H9 (cell line): ENCODE results near the gene EID2. TPM values are rescaled to one million over a fixed set of nuclear protein-coding genes. Genes with fewer than 3 reads are reported as not detected.

Experiments
- DNase-seq: peaks from one replicate; pipeline ENCODE4 v3.0.0-alpha.2; 2017
- H2AFZ ChIP-seq: one replicate; pipeline ENCODE4 v1.6.1; 2013; ENCODE audit warnings: mild to moderate bottlenecking, low read length, control low read depth, moderate library complexity
- H2AK5ac ChIP-seq: 2 replicates; pipeline ENCODE4 v1.6.1; 2013; ENCODE audit warnings: low read length, control low read depth, mixed read lengths; ENCODE audit not compliant: insufficient read length
- H2BK120ac ChIP-seq: one replicate; pipeline ENCODE4 v1.6.1; 2013; ENCODE audit warnings: low read depth, mild to moderate bottlenecking, low read length, control low read depth, inconsistent platforms; ENCODE audit not compliant: poor library complexity, severe bottlenecking
- H2BK12ac ChIP-seq: 2 replicates; pipeline ENCODE4 v1.6.1; 2013; ENCODE audit warnings: low read length, control low read depth, mixed read lengths, low read depth; ENCODE audit not compliant: insufficient read length
- H2BK15ac ChIP-seq: 2 replicates; pipeline ENCODE4 v1.6.1; 2013; ENCODE audit warnings: low read depth, low read length, control low read depth
- H2BK20ac ChIP-seq: one replicate; pipeline ENCODE4 v1.6.1; 2013; ENCODE audit warnings: low read depth, mild to moderate bottlenecking, low read length, control low read depth, inconsistent platforms; ENCODE audit not compliant: poor library complexity, severe bottlenecking
- H2BK5ac ChIP-seq: 2 replicates; pipeline ENCODE4 v1.6.1; 2013; ENCODE audit warnings: low read length, control low read depth, mixed read lengths; ENCODE audit not compliant: insufficient read length
- H3K14ac ChIP-seq: 2 replicates; pipeline ENCODE4 v1.6.1; 2013; ENCODE audit warnings: low read length, control low read depth; ENCODE audit not compliant: insufficient read depth
- H3K18ac ChIP-seq: 2 replicates; pipeline ENCODE4 v1.6.1; 2013; ENCODE audit warnings: low read depth, mild to moderate bottlenecking, mixed read lengths, low read length, control low read depth; ENCODE audit not compliant: insufficient read length
- H3K23ac ChIP-seq: 2 replicates; pipeline ENCODE4 v1.6.1; 2013; ENCODE audit warnings: low read length, control low read depth, mixed read lengths, low read depth; ENCODE audit not compliant: insufficient read length
- H3K23me2 ChIP-seq: 2 replicates; pipeline ENCODE4 v1.6.1; 2013; ENCODE audit warnings: low read depth, mild to moderate bottlenecking, mixed read lengths, low read length, control low read depth; ENCODE audit not compliant: insufficient read length, poor library complexity, severe bottlenecking
- H3K27ac ChIP-seq: 2 replicates; pipeline ENCODE4 v1.5.1; 2013; ENCODE audit warnings: low read length, control low read depth, mixed read lengths, low read depth; ENCODE audit not compliant: insufficient read length
- H3K27me3 ChIP-seq: 2 replicates; pipeline ENCODE4 v1.6.1; 2013; ENCODE audit warnings: low read length, control low read depth, inconsistent platforms; ENCODE audit not compliant: insufficient read depth
- H3K4ac ChIP-seq: 2 replicates; pipeline ENCODE4 v1.6.1; 2013; ENCODE audit warnings: low read depth, mild to moderate bottlenecking, control low read depth, inconsistent platforms, low read length, moderate library complexity
- H3K4me1 ChIP-seq: 2 replicates; pipeline ENCODE4 v1.6.1; 2013; ENCODE audit warnings: low read length, control low read depth, inconsistent platforms; ENCODE audit not compliant: insufficient read depth
- H3K4me2 ChIP-seq: 2 replicates; pipeline ENCODE4 v1.6.1; 2013; ENCODE audit warnings: low read length, control low read depth, mixed read lengths; ENCODE audit not compliant: insufficient read length, insufficient read depth
- H3K56ac ChIP-seq: 2 replicates; pipeline ENCODE4 v1.6.1; 2013; ENCODE audit warnings: low read depth, mild to moderate bottlenecking, mixed read lengths, low read length, control low read depth; ENCODE audit not compliant: insufficient read length
- H3K79me1 ChIP-seq: 2 replicates; pipeline ENCODE4 v1.6.1; 2013; ENCODE audit warnings: low read depth, mild to moderate bottlenecking, moderate library complexity, low read length, control low read depth, inconsistent platforms; ENCODE audit not compliant: insufficient read depth, poor library complexity, severe bottlenecking
- H3K79me2 ChIP-seq: 2 replicates; pipeline ENCODE4 v1.6.1; 2013; ENCODE audit warnings: low read length, control low read depth, inconsistent platforms; ENCODE audit not compliant: insufficient read depth
- H3K9ac ChIP-seq: 2 replicates; pipeline ENCODE4 v1.6.1; 2013; ENCODE audit warnings: low read length, control low read depth, mixed read lengths; ENCODE audit not compliant: insufficient read length; ENCODE audit errors: extremely low read depth
- H3K9me3 ChIP-seq: one replicate; pipeline ENCODE4 v1.6.1; 2013; ENCODE audit warnings: low read depth, low read length, inconsistent platforms; ENCODE audit not compliant: control insufficient read depth
- H3T11ph ChIP-seq: one replicate; pipeline ENCODE4 v1.6.1; 2013; ENCODE audit warnings: mild to moderate bottlenecking, low read length, control low read depth, inconsistent platforms
- H4K20me1 ChIP-seq: one replicate; pipeline ENCODE4 v1.6.1; 2013; ENCODE audit not compliant: control insufficient read depth, insufficient read length, insufficient read depth
- H4K5ac ChIP-seq: 2 replicates; pipeline ENCODE4 v1.6.1; 2013; ENCODE audit warnings: low read depth, mild to moderate bottlenecking, mixed read lengths, low read length, control low read depth; ENCODE audit not compliant: insufficient read length
- H4K8ac ChIP-seq: replicated peaks from 2 replicates; pipeline ENCODE4 v1.6.1; 2013; ENCODE audit warnings: low read length, control low read depth, mixed read lengths, low read depth; ENCODE audit not compliant: insufficient read length
- H4K91ac ChIP-seq: 2 replicates; pipeline ENCODE4 v1.6.1; 2013; ENCODE audit warnings: low read depth, mild to moderate bottlenecking, moderate library complexity, mixed read lengths, low read length, control low read depth; ENCODE audit not compliant: insufficient read length
- H3K27ac Mint-ChIP-seq, 3 experiments: 2 replicates in 2 of 3; 3 replicates in 1 of 3; pipeline ENCODE4 v1.8.0; 2020 to 2021; ENCODE audit warnings: mixed read lengths in 3 of 3, mild to moderate bottlenecking in 1 of 3, moderate library complexity in 1 of 3
- H3K27me3 Mint-ChIP-seq: 2 replicates; pipeline ENCODE4 v1.8.0; 2021; ENCODE audit warnings: low read depth, mild to moderate bottlenecking, moderate library complexity, mixed read lengths
- H3K36me3 Mint-ChIP-seq, 3 experiments: 2 replicates in 2 of 3; 3 replicates in 1 of 3; pipeline ENCODE4 v1.8.0; 2020 to 2021; ENCODE audit warnings: low read depth in 3 of 3, mixed read lengths in 3 of 3; ENCODE audit not compliant: insufficient read depth in 1 of 3
- H3K4me1 Mint-ChIP-seq, 2 experiments: 2 replicates each; pipeline ENCODE4 v1.8.0; 2020; ENCODE audit warnings: mixed read lengths in 2 of 2
- H3K4me3 Mint-ChIP-seq, 2 experiments: 2 replicates in 1 of 2; 3 replicates in 1 of 2; pipeline ENCODE4 v1.8.0; 2020 to 2021; ENCODE audit warnings: mild to moderate bottlenecking in 2 of 2, mixed read lengths in 2 of 2, moderate library complexity in 1 of 2
- H3K9me3 Mint-ChIP-seq, 2 experiments: 2 replicates in 1 of 2; 3 replicates in 1 of 2; pipeline ENCODE4 v1.8.0; 2020; ENCODE audit warnings: mild to moderate bottlenecking in 2 of 2, mixed read lengths in 2 of 2, moderate library complexity in 1 of 2
- WGBS: extraction: QIAGEN DNeasy Blood & Tissue Kit; methylation state at CpG from one replicate; pipeline ENCODE4 v1.1.7; 2013; ENCODE audit warnings: missing lambda C conversion rate, low lambda C conversion rate, mixed read lengths; ENCODE audit not compliant: insufficient read length; ENCODE audit errors: extremely low coverage; 5-methylcytosine and 5-hydroxymethylcytosine counted together
- total RNA-seq: library from RNA; stranded (reverse); gene quantifications from 2 replicates; pipeline ENCODE4 v1.2.1, GENCODE V29; 2021
- TF ChIP-seq, protein P1 (sequence below): fragments of 200-600 bp; sonication (generic); conservative IDR thresholded peaks from 3 replicates; pipeline ENCODE4 v1.8.0; 2021; ENCODE audit warnings: antibody characterized with exemption, mild to moderate bottlenecking

The EID2 gene
- total RNA-seq, 1 experiment from 2014 or later = 18.8 TPM

GRCh38 chr19:39502640-39503417 lies 37.1 kb downstream of the EID2 start:
- H2BK15ac ChIP-seq = no peak overlapping the region
- no peak overlapping the region for H3K9ac ChIP-seq
- no peak overlapping the region for H4K8ac ChIP-seq
- DNase-seq = peak; percentile 81
- no peaks in the 10 kb centered on the region for H3K9me3 ChIP-seq
- TF ChIP-seq, protein P1, sequence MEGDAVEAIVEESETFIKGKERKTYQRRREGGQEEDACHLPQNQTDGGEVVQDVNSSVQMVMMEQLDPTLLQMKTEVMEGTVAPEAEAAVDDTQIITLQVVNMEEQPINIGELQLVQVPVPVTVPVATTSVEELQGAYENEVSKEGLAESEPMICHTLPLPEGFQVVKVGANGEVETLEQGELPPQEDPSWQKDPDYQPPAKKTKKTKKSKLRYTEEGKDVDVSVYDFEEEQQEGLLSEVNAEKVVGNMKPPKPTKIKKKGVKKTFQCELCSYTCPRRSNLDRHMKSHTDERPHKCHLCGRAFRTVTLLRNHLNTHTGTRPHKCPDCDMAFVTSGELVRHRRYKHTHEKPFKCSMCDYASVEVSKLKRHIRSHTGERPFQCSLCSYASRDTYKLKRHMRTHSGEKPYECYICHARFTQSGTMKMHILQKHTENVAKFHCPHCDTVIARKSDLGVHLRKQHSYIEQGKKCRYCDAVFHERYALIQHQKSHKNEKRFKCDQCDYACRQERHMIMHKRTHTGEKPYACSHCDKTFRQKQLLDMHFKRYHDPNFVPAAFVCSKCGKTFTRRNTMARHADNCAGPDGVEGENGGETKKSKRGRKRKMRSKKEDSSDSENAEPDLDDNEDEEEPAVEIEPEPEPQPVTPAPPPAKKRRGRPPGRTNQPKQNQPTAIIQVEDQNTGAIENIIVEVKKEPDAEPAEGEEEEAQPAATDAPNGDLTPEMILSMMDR = peak; percentile 95
- H2BK5ac ChIP-seq = no peak overlapping the region
- no peak overlapping the region for H2AK5ac ChIP-seq
- no peak overlapping the region for H3K23ac ChIP-seq
- Mint-ChIP-seq H3K4me1 (peaks cover 14 to 18% of the 10 kb centered on the region in 2 experiments), H3K4me3 (peak overlapping the region in 1 of 2 experiments; percentile 55; a peak in 2 of 5 replicates), H3K9me3 (peaks cover 11 to 20% of the 10 kb centered on the region in 2 experiments), H3K36me3 (peaks cover 0 to 16% (median 3%) of the 10 kb centered on the region in 3 experiments; a peak in 3 of 7 replicates), H3K27ac (no peak overlapping the region), H3K27me3 (peaks cover 96% of the 10 kb centered on the region)
- no peak overlapping the region for H3K56ac ChIP-seq
- no peak overlapping the region for H4K5ac ChIP-seq
- H3K14ac ChIP-seq = no peak overlapping the region
- H2AFZ ChIP-seq = no peak overlapping the region
- no peak overlapping the region for H4K91ac ChIP-seq
- no peak overlapping the region for H3T11ph ChIP-seq
- no peak overlapping the region for H3K27ac ChIP-seq
- WGBS = no CpG with 5 or more reads among the region's 69 CpGs
- H3K27me3 ChIP-seq = peaks cover 20% of the 10 kb centered on the region; the same call in 1 of the 2 replicates
- H4K20me1 ChIP-seq = no peaks in the 10 kb centered on the region
- no peak overlapping the region for H3K4me2 ChIP-seq
- no peak overlapping the region for H3K18ac ChIP-seq
- H3K79me1 ChIP-seq = no peaks in the 10 kb centered on the region
- no peaks in the 10 kb centered on the region for H3K79me2 ChIP-seq
- H3K4me1 ChIP-seq = no peaks in the 10 kb centered on the region
- no peak overlapping the region for H2BK120ac ChIP-seq
- H3K4ac ChIP-seq = no peak overlapping the region
- no peak overlapping the region for H2BK20ac ChIP-seq
- no peak overlapping the region for H2BK12ac ChIP-seq
- H3K23me2 ChIP-seq = peaks cover 17% of the 10 kb centered on the region
